Cardiac fibroblast (primary cell): ENCODE data around the gene SLC22A23.

Experiments
- DNase-seq, 2 donors: peaks; one replicate each; pipeline versions ENCODE4 v3.0.0 to v3.0.0-alpha.2; 2010; ENCODE audit warnings: low read depth in 2 of 2
- H3K4me3 ChIP-seq, 2 donors: replicated peaks in 1 of 2; 1 replicate in 1 of 2; 2 replicates in 1 of 2; pipeline ENCODE4 v1.5.1; 2011; ENCODE audit warnings: low read depth in 2 of 2, low read length in 2 of 2, mild to moderate bottlenecking in 2 of 2, moderate library complexity in 1 of 2
- TF ChIP-seq, protein P1 (sequence below): IDR thresholded peaks from one replicate; pipeline ENCODE4 v1.5.1; 2011; ENCODE audit warnings: low read depth, mild to moderate bottlenecking, low read length, inconsistent platforms

The SLC22A23 gene

DNA sequence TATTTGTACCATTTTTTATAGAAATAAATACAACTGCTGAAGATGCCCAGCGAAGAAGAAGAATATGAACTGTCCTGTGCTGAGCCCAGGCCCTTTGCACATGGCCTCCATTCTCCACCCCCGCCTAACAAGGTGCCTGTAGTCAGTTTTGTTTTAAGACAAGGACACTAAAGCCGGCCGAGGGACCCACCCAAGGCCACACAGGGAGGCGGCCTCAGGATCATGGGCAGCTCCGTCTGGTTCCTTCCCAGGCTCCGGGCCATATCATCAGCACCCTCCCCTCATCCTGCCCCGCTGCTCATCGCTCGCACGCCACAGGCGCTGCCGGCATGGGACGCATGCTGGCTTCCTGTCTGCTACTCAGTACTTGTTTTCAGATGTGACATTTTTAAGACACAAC, 176.8 kb downstream of the SLC22A23 start:
- TF ChIP-seq, protein P1, sequence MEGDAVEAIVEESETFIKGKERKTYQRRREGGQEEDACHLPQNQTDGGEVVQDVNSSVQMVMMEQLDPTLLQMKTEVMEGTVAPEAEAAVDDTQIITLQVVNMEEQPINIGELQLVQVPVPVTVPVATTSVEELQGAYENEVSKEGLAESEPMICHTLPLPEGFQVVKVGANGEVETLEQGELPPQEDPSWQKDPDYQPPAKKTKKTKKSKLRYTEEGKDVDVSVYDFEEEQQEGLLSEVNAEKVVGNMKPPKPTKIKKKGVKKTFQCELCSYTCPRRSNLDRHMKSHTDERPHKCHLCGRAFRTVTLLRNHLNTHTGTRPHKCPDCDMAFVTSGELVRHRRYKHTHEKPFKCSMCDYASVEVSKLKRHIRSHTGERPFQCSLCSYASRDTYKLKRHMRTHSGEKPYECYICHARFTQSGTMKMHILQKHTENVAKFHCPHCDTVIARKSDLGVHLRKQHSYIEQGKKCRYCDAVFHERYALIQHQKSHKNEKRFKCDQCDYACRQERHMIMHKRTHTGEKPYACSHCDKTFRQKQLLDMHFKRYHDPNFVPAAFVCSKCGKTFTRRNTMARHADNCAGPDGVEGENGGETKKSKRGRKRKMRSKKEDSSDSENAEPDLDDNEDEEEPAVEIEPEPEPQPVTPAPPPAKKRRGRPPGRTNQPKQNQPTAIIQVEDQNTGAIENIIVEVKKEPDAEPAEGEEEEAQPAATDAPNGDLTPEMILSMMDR = no peak
- H3K4me3 ChIP-seq = no peak overlapping the region
- no peak for DNase-seq

DNA sequence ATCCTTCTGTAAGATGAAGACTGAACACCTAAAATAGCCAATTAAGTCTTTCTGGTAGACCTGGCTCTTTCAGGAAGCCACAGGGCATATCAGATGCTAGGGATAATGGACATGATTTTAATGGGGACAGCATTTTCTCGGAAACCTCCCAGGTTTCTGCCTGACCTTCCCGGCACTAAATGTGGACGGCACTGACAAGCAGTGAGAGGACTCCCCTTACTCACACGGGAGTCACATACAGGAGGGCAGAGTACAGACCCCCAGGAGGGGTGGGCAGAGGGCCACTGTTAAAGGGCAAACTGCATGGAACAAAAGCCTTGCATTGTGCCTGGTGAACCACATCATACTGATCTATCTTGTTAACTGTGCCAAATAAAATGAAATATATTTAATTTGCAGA, 178.2 kb downstream of the SLC22A23 start:
- TF ChIP-seq, protein P1 = no peak
- no peak overlapping the region for H3K4me3 ChIP-seq
- no peak for DNase-seq

DNA sequence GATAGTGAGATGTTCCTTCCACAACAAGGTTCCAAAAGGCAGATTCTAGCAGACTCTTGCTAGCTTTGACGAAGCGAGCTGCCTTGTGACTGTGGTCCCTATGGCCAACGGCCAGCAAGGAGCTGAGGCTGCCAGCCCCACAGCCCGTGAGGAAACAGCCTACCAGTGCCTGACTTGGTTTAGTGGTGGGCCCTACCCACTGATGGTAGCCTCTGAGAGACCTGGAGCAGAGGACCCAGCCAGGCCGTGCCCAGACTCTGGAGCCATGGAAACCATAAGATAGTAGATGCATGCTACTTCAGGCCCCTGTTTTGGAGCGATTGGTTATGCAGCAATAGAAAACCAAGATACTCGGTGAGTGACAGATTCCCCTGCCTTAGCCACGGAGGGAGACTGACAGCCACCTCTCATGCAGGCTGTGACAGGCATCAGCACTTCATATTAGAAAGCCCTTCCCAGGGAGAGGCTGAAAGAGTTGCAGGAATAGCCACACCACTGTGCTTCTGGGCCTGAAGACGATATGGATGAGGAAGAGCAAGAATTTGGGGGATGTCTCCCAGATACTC, 178.9 kb downstream of the SLC22A23 start:
- TF ChIP-seq, protein P1 = no peak
- H3K4me3 ChIP-seq = no peak overlapping the region
- no peak for DNase-seq

DNA sequence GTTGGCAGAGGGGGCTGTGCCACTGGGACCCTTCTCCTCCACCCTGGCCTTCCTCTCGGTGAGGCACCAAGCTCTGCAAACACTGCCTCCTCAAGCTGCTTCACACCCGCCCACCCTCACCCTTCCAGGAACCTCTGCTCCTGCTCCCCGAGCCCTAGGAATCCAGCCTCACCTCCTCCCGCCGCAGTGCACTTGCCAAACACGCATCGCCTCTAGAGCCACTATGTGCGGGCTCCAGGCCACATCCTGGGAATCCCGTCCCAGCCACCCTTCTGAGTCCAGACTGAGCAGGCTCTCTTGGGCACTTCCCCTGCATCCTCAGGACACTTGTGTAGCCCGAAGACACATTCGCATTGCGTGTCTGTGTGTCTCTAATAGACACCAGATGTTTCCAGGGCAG, 179.6 kb downstream of the SLC22A23 start:
- DNase-seq = no peak
- TF ChIP-seq, protein P1 = no peak
- H3K4me3 ChIP-seq = no peak overlapping the region

DNA sequence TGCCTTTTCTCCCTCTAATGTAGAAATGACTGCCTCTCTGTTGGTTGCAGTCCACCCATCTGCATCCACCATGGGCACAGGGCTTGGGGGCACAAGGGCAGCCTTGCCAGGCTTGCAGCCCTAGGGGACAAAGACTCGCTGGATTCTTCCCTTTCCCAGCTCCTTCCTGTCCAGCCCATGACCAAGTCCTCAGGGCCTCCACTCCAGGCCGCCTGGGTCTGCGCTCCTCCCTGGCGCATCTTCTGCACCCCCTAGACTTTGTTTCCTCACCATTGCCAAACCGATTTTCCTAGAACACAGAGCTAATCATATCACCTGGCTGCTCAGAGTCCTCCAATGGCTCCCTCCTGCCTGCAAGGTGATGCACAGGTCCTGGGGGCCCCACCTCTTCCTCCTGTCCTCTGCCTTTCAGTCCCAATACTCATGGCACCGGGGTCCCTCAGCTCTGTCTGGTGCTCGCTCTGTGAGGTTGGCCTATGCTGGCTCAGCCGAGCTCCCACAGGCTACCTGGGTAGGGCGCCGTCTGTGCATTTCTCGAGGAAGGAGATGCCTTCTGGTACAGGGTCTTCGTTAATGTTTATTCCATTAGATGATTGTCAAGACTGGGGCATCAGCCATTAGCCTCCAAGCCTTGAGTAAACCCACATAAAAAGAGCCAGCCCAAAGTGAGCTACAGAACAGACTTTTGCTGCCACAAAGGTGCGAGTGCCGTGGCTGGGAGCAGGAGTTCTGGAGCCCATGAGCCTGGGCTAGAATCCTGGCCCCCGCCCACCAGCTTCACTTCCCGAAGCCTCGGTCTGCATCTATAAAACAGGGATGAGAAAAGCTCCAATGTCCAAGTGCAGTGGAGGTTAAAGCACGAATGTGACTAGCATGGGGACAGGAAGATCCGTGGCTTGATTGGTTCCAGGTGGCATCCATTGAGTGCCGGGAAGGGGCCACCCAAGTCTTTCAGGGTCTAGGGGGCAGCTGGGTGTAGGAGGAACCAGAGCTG, 180.4 kb downstream of the SLC22A23 start:
- TF ChIP-seq, protein P1 = no peak
- DNase-seq = no peak
- no peak overlapping the region for H3K4me3 ChIP-seq

DNA sequence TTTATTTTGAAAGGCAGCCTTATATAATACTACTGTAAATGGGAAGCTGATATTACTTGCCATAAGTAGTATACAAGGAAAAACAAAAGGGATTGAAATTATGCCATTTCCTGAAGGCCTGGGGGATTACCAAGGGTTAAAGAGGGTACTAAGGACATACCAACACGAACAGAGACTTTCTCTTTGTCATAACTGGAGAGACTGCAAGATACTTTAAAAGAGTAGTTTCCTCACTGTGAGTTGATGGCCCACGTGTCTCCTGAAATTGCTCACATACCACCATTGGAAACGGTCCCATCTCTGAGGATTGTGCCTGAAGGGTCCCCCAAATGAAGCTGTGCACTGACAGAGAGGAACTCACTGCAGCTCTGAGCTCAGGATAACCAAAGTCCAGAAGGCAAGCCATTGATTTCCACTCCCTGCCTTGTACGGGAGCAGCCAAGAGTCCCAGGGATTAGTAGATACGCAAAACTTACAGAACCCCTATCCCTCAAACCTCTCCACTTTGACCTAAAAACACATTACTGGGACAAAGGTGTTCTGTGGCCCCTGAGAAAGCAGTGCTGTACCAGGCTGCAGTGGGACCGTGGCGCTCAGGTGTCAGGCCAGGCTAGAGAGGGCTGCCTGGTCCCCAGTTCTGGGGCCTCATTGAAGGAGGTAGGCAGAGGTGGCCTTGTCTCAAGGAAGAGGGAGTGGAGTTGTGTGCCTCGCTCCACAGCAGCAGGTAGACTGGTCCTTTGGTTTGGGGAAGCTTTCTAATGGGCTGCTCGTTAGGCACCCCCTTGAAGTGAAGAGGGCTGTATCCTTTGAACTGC, 182.9 kb downstream of the SLC22A23 start:
- H3K4me3 ChIP-seq = no peak overlapping the region
- DNase-seq = no peak
- TF ChIP-seq, protein P1 = no peak
